Prostate gland (tissue), 2 donors: ENCODE measurements around the gene GPC5. TPM values are rescaled to one million over a fixed set of nuclear protein-coding genes. Genes with fewer than 3 reads are reported as not detected.
"Not testable (repeated sequence)": the region's sequence is repeated elsewhere in the genome, so short reads cannot be mapped to it uniquely, and the experiment has no call there.

ENCODE experiments used
- DNase-seq: peaks from one replicate; pipeline ENCODE4 v3.0.0-alpha.2; 2019; ENCODE audit warnings: low spot score
- H3K27ac ChIP-seq, 2 donors: fragments of 200-600 bp; sonication (generic); 2 replicates each; pipeline ENCODE4 v1.5.1; 2017 to 2019
- H3K27me3 ChIP-seq: fragments of 200-600 bp; sonication (generic); replicated peaks from 2 replicates; pipeline ENCODE4 v1.5.1; 2019; ENCODE audit not compliant: insufficient read depth
- H3K36me3 ChIP-seq, 2 donors: fragments of 200-600 bp; sonication (generic); 1 replicate in 1 of 2; 2 replicates in 1 of 2; pipeline versions ENCODE4 v1.5.1 to v1.8.1; 2017 to 2019
- H3K4me1 ChIP-seq: fragments of 200-600 bp; sonication (generic); replicated peaks from 2 replicates; pipeline ENCODE4 v1.5.1; 2019
- H3K4me3 ChIP-seq, 2 donors: fragments of 200-600 bp; sonication (generic); 2 replicates each; pipeline ENCODE4 v1.5.1; 2017 to 2019
- H3K9me3 ChIP-seq: fragments of 200-600 bp; sonication (generic); 2 replicates; pipeline ENCODE4 v1.5.1; 2017
- CTCF ChIP-seq, 4 experiments: fragments of 200-600 bp in 2 of 4; fragments of 450-650 bp in 2 of 4; sonication (generic) in 2 of 4; IDR thresholded peaks; 1 replicate in 3 of 4; 2 replicates in 1 of 4; pipeline ENCODE4 v1.5.1; 2016 to 2019; ENCODE audit warnings: antibody characterized with exemption in 4 of 4, mild to moderate bottlenecking in 2 of 4, moderate library complexity in 2 of 4
- POLR2A ChIP-seq: fragments of 450-650 bp; IDR thresholded peaks from one replicate; pipeline ENCODE4 v1.6.1; 2016; ENCODE audit warnings: antibody characterized with exemption, mild to moderate bottlenecking
- POLR2AphosphoS5 ChIP-seq: sonication (generic); formaldehyde crosslinking; IDR thresholded peaks from one replicate; pipeline ENCODE4 v1.6.1; 2017; ENCODE audit warnings: antibody characterized with exemption
- WGBS: methylation state at CpG from one replicate; pipeline ENCODE4 v1.1.5; 2018; 5-methylcytosine and 5-hydroxymethylcytosine counted together
- intact Hi-C: fragments of 100-400 bp; cut with DNase I; formaldehyde crosslinking; loops from one replicate; pipeline ENCODE4 v1.14.2; 2022
- total RNA-seq, 2 donors: library from RNA; depleted of rRNA; stranded (reverse); fragments of >200 nt; gene quantifications; one replicate each; pipeline ENCODE4 v1.1.0, GENCODE V29; 2016

GPC5 gene
- total RNA-seq, 2 donors from 2014 or later, result 0.23 to 35.0 TPM

DNA sequence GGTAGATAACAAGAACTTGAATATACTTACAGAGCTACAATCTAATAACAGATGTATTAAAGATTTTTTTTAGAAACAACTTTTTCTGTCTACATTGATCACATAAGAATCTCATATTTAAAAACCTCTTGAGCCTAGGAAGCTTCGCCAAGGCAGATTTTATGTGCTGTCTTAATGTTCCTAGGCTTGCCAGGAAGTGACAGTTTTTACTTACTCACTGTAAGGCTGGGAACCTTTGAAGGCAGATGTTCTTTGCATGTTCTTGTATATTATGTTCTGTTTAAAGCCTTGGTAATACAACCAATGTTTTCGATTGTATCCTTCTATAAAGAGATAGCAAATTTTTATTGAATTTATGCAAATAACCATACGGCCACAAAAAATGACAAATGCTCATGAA, 492.7 kb downstream of the GPC5 start:
- TF ChIP-seq POLR2AphosphoS5 (no peak), CTCF (IDR thresholded peaks at IDR 0.05) (no peak), POLR2A (no peak)
- Histone ChIP-seq H3K4me1 (no peaks in the 10 kb centered on the region), H3K9me3 (no peaks in the 10 kb centered on the region), H3K4me3 (no peak overlapping the region), H3K27ac (no peak overlapping the region), H3K36me3 (no peaks in the 10 kb centered on the region), H3K27me3 (no peaks in the 10 kb centered on the region)
- DNase-seq, result no peak
- intact Hi-C loops, result no loop called here
- 41% methylated on average over 3 of the region's 3 CpGs for WGBS

GRCh38 chr13:91893040-91893439, 494.6 kb downstream of the GPC5 start:
- WGBS, result 86% methylated on average over 2 of the region's 2 CpGs
- H3K9me3 ChIP-seq, result no peaks in the 10 kb centered on the region
- no peak for DNase-seq
- H3K27ac ChIP-seq, result no peak overlapping the region
- H3K27me3 ChIP-seq, result no peaks in the 10 kb centered on the region
- intact Hi-C loops, result no loop called here
- no peaks in the 10 kb centered on the region for H3K36me3 ChIP-seq
- no peak overlapping the region for H3K4me3 ChIP-seq
- H3K4me1 ChIP-seq, result no peaks in the 10 kb centered on the region
- TF ChIP-seq POLR2AphosphoS5 (no peak), CTCF (IDR thresholded peaks at IDR 0.05) (no peak), POLR2A (no peak)

- intact Hi-C loops, result no loop called here
Observed at GRCh38 chr13:91894316-91894715, 495.9 kb downstream of the GPC5 start.

DNA sequence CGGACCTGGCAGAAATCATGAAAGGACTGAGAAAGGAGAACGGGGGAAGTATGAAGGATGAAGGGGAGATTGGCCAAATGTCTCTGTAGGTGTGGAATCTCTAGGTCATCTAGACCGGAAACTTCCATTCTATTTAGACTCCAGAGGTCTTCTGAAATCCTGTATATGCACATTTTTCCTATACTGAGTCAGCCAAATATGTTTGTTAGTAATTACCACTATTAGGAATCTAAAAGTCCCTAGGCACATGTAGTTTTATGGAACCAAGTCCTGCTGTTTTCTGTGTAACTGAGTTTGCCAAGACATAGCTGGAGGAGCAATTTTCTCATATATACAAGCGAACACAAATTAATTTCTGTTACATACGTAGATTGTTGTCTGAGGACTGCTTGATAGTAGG, 498.1 kb downstream of the GPC5 start:
- Histone ChIP-seq H3K4me1 (no peaks in the 10 kb centered on the region), H3K27ac (no peak overlapping the region), H3K27me3 (no peaks in the 10 kb centered on the region), H3K36me3 (no peaks in the 10 kb centered on the region), H3K9me3 (no peaks in the 10 kb centered on the region), H3K4me3 (no peak overlapping the region)
- TF ChIP-seq POLR2A, result no peak
- no peak for TF ChIP-seq POLR2AphosphoS5
- TF ChIP-seq CTCF (IDR thresholded peaks at IDR 0.05), result no peak
- intact Hi-C loops, result no loop called here
- WGBS, result 77% methylated on average over 5 of the region's 5 CpGs
- no peak for DNase-seq

More at GRCh38 chr13:91894316-91894715, 495.9 kb downstream of the GPC5 start:
- TF ChIP-seq CTCF (IDR thresholded peaks at IDR 0.05), result no peak
- no peak for TF ChIP-seq POLR2AphosphoS5
- no peak for TF ChIP-seq POLR2A
- H3K4me1 ChIP-seq, result no peaks in the 10 kb centered on the region
- no peak overlapping the region for H3K27ac ChIP-seq
- no peaks in the 10 kb centered on the region for H3K9me3 ChIP-seq
- no peak for DNase-seq
- no peaks in the 10 kb centered on the region for H3K36me3 ChIP-seq
- H3K27me3 ChIP-seq, result no peaks in the 10 kb centered on the region
- no peak overlapping the region for H3K4me3 ChIP-seq
- WGBS, result 18% methylated on average over 2 of the region's 2 CpGs

DNA sequence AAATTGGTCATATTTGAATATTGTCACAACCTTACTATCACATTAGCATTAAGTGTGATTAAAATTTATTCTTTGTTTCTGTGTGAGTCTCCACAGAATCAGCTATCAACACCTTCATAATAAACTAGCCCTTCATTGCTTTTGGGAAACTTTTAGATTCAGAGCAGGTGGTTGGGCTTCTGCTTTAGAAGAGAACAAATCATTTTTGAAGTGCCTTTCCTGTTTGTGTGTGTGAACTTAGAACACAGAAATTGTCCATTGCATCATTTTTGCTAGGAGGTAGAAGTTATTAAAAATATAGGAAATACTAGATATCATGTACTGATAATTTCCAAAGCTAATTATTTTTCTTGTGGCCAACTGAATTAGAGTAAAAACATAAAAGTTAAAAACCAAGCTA, 500.6 kb downstream of the GPC5 start:
- H3K9me3 ChIP-seq, H3K27me3 ChIP-seq, intact Hi-C loops, H3K4me1 ChIP-seq, H3K27ac ChIP-seq, DNase-seq, H3K36me3 ChIP-seq, H3K4me3 ChIP-seq: not testable (repeated sequence)
